CD14-positive monocyte (primary cell): ENCODE results near the gene MTMR10. TPM values are rescaled to one million over a fixed set of nuclear protein-coding genes. Genes with fewer than 3 reads are reported as not detected.

Experiments used
- DNase-seq, 3 donors: peaks; one replicate each; pipeline ENCODE4 v3.0.0-alpha.2; 2011 to 2022
- H2AFZ ChIP-seq: 2 replicates; pipeline ENCODE4 v1.6.0; 2012; ENCODE audit warnings: mild to moderate bottlenecking, low read depth, low read length, inconsistent platforms; ENCODE audit not compliant: insufficient read depth, poor library complexity, severe bottlenecking
- H3K27ac ChIP-seq, 2 donors: 1 replicate in 1 of 2; 2 replicates in 1 of 2; pipeline ENCODE4 v1.5.1; 2012 to 2013; ENCODE audit warnings: low read length in 2 of 2, control low read depth in 1 of 2, inconsistent platforms in 1 of 2, low read depth in 1 of 2, mild to moderate bottlenecking in 1 of 2
- H3K27me3 ChIP-seq, 2 donors: one replicate each; pipeline versions ENCODE4 v1.6.0 to v1.6.1; 2011 to 2013; ENCODE audit warnings: low read length in 2 of 2; ENCODE audit not compliant: control insufficient read depth in 2 of 2, insufficient read depth in 2 of 2
- H3K36me3 ChIP-seq, 2 donors: replicated peaks in 1 of 2; 1 replicate in 1 of 2; 2 replicates in 1 of 2; pipeline versions ENCODE4 v1.5.1 to v1.6.1; 2012 to 2013; ENCODE audit warnings: low read length in 2 of 2, control low read depth in 1 of 2, inconsistent platforms in 1 of 2, mild to moderate bottlenecking in 1 of 2; ENCODE audit not compliant: insufficient read depth in 2 of 2, control insufficient read depth in 1 of 2
- H3K4me1 ChIP-seq, 2 donors: 1 replicate in 1 of 2; 2 replicates in 1 of 2; pipeline versions ENCODE4 v1.5.1 to v1.6.1; 2012 to 2013; ENCODE audit warnings: low read length in 2 of 2, control low read depth in 1 of 2, inconsistent platforms in 1 of 2, mild to moderate bottlenecking in 1 of 2, moderate library complexity in 1 of 2; ENCODE audit not compliant: insufficient read depth in 2 of 2, control insufficient read depth in 1 of 2
- H3K4me2 ChIP-seq: replicated peaks from 2 replicates; pipeline ENCODE3; 2012; ENCODE audit warnings: low read length, moderate library complexity, mild to moderate bottlenecking; ENCODE audit not compliant: poor library complexity, severe bottlenecking; ENCODE audit errors: extremely low read depth
- H3K4me3 ChIP-seq, 3 experiments: fragments of 200-600 bp in 1 of 3; sonication (generic) in 1 of 3; replicated peaks in 1 of 3; 1 replicate in 2 of 3; 2 replicates in 1 of 3; pipeline ENCODE4 v1.5.1; 2011 to 2013; ENCODE audit warnings: low read length in 3 of 3, mild to moderate bottlenecking in 3 of 3, control low read depth in 2 of 3, low read depth in 2 of 3, inconsistent platforms in 1 of 3, moderate library complexity in 1 of 3
- H3K79me2 ChIP-seq: 2 replicates; pipeline ENCODE4 v1.6.0; 2012; ENCODE audit warnings: mild to moderate bottlenecking, control low read depth, inconsistent platforms, low read length, moderate library complexity; ENCODE audit not compliant: insufficient read depth
- H3K9ac ChIP-seq: 2 replicates; pipeline ENCODE4 v1.6.0; 2017; ENCODE audit warnings: low read length, mild to moderate bottlenecking; ENCODE audit not compliant: insufficient read depth, poor library complexity, severe bottlenecking
- H3K9me3 ChIP-seq, 2 donors: replicated peaks in 1 of 2; 1 replicate in 1 of 2; 2 replicates in 1 of 2; pipeline versions ENCODE4 v1.5.1 to v1.6.1; 2012 to 2013; ENCODE audit warnings: low read length in 2 of 2, control low read depth in 1 of 2; ENCODE audit not compliant: control insufficient read depth in 1 of 2, insufficient read depth in 1 of 2
- H4K20me1 ChIP-seq: 2 replicates; pipeline ENCODE4 v1.6.0; 2012; ENCODE audit warnings: mild to moderate bottlenecking, low read length, control low read depth, moderate library complexity; ENCODE audit not compliant: insufficient read depth
- H3K27ac Mint-ChIP-seq, 7 donors: one replicate each; pipeline ENCODE4 v1.8.0; 2020; ENCODE audit warnings: mild to moderate bottlenecking in 7 of 7, mixed read lengths in 7 of 7, moderate library complexity in 6 of 7, inconsistent platforms in 2 of 7
- H3K27me3 Mint-ChIP-seq, 3 donors: one replicate each; pipeline ENCODE4 v1.8.0; 2021 to 2022; ENCODE audit warnings: low read depth in 3 of 3, mild to moderate bottlenecking in 3 of 3, mixed read lengths in 3 of 3, moderate library complexity in 3 of 3, inconsistent platforms in 1 of 3
- H3K36me3 Mint-ChIP-seq, 2 donors: one replicate each; pipeline ENCODE4 v1.8.0; 2020; ENCODE audit warnings: mixed read lengths in 2 of 2, inconsistent platforms in 1 of 2, mild to moderate bottlenecking in 1 of 2
- H3K4me1 Mint-ChIP-seq: one replicate; pipeline ENCODE4 v1.8.0; 2020; ENCODE audit warnings: mild to moderate bottlenecking, mixed read lengths
- H3K4me3 Mint-ChIP-seq, 2 donors: one replicate each; pipeline ENCODE4 v1.8.0; 2020; ENCODE audit warnings: mild to moderate bottlenecking in 2 of 2, mixed read lengths in 2 of 2, moderate library complexity in 1 of 2
- H3K9me3 Mint-ChIP-seq, 7 donors: one replicate each; pipeline ENCODE4 v1.8.0; 2020 to 2022; ENCODE audit warnings: mixed read lengths in 7 of 7, mild to moderate bottlenecking in 6 of 7, moderate library complexity in 6 of 7, inconsistent platforms in 2 of 7
- CTCF ChIP-seq: fragments of 200-600 bp; IDR thresholded peaks from one replicate; pipeline ENCODE4 v1.8.0; 2022; ENCODE audit warnings: antibody characterized with exemption, mild to moderate bottlenecking
- WGBS: methylation state at CpG from one replicate; pipeline ENCODE4 v1.1.5; 2013; ENCODE audit warnings: missing lambda C conversion rate; ENCODE audit not compliant: insufficient coverage; 5-methylcytosine and 5-hydroxymethylcytosine counted together
- intact Hi-C, 2 donors: fragments of 100-400 bp; cut with micrococcal nuclease; formaldehyde crosslinking; loops; one replicate each; pipeline versions ENCODE4 v1.15.0 to v1.15.1; 2023
- polyA plus RNA-seq, 3 donors: library from polyadenylated mRNA; depleted of rRNA in 1 of 3; unstranded in 2 of 3; stranded (reverse) in 1 of 3; fragments of 300-500 nt in 2 of 3; fragments of >200 nt in 1 of 3; fragmentation: Illumina TruSeq in 2 of 3; gene quantifications; 1 replicate in 2 of 3; 2 replicates in 1 of 3; pipeline ENCODE4 v1.2.3, GENCODE V29; 2012 to 2021

Gene MTMR10
- polyA plus RNA-seq, 3 donors: 8.7 to 23.3 (median 15.9) TPM

GRCh38 chr15:30927148-30927761 is 64.2 kb downstream of the MTMR10 start:
- Histone ChIP-seq H3K27ac (no peak overlapping the region), H4K20me1 (no peaks in the 10 kb centered on the region), H3K4me3 (no peak overlapping the region), H3K9me3 (no peaks in the 10 kb centered on the region), H3K79me2 (no peaks in the 10 kb centered on the region), H2AFZ (no peak overlapping the region), H3K9ac (no peak overlapping the region), H3K4me1 (no peaks in the 10 kb centered on the region), H3K27me3 (no peaks in the 10 kb centered on the region), H3K36me3 (peaks cover 53 to 88% of the 10 kb centered on the region in 2 donors), H3K4me2 (no peak overlapping the region)
- intact Hi-C loops: no loop called here
- no peak overlapping the region for H3K4me3 Mint-ChIP-seq
- no peaks in the 10 kb centered on the region for H3K27me3 Mint-ChIP-seq
- peak overlapping the region in 3 of 7 donors; percentile 9 to 47 (median 47) for H3K27ac Mint-ChIP-seq
- no peak for DNase-seq
- no peaks in the 10 kb centered on the region for H3K9me3 Mint-ChIP-seq
- no peak for TF ChIP-seq CTCF
- 97% methylated on average over 7 of the region's 7 CpGs for WGBS
- H3K4me1 Mint-ChIP-seq: no peaks in the 10 kb centered on the region
- peaks cover 75 to 79% of the 10 kb centered on the region in 2 donors for H3K36me3 Mint-ChIP-seq

GRCh38 chr15:30926161-30926560 is 65.3 kb downstream of the MTMR10 start:
- no peak for TF ChIP-seq CTCF
- intact Hi-C loops: no loop called here
- Histone ChIP-seq H3K4me3 (no peak overlapping the region), H3K27me3 (no peaks in the 10 kb centered on the region), H3K36me3 (peaks cover 55 to 94% of the 10 kb centered on the region in 2 donors), H2AFZ (no peak overlapping the region), H3K9me3 (no peaks in the 10 kb centered on the region), H3K27ac (no peak overlapping the region), H4K20me1 (no peaks in the 10 kb centered on the region), H3K79me2 (no peaks in the 10 kb centered on the region), H3K4me2 (no peak overlapping the region), H3K9ac (no peak overlapping the region), H3K4me1 (no peaks in the 10 kb centered on the region)
- Mint-ChIP-seq H3K36me3 (peaks cover 82 to 84% of the 10 kb centered on the region in 2 donors), H3K27ac (peak overlapping the region in 1 of 7 donors; percentile 55), H3K9me3 (no peaks in the 10 kb centered on the region), H3K4me1 (no peaks in the 10 kb centered on the region), H3K27me3 (no peaks in the 10 kb centered on the region), H3K4me3 (no peak overlapping the region)
- DNase-seq: no peak
- WGBS: 100% methylated on average over 4 of the region's 8 CpGs
